HepG2 (cell line): Measurements from ENCODE around the gene SSU72. TPM values are rescaled to one million over a fixed set of nuclear protein-coding genes. Genes with fewer than 3 reads are reported as not detected.

ENCODE experiments used
- AHR ChIP-seq: IDR thresholded peaks from 2 replicates; pipeline ENCODE4 v1.6.1; 2018; ENCODE audit warnings: missing genetic modification reagents, missing compliant biosample characterization
- ARID2 ChIP-seq: sonication (generic); formaldehyde crosslinking; IDR thresholded peaks from 2 replicates; pipeline ENCODE4 v1.8.1; 2022; ENCODE audit warnings: mild to moderate bottlenecking, missing genetic modification reagents, borderline replicate concordance
- CBX1 ChIP-seq: IDR thresholded peaks from one replicate; pipeline ENCODE4 v1.6.1; 2016; ENCODE audit warnings: antibody characterized with exemption, low read depth
- EHMT2 ChIP-seq: fragments of 200-600 bp; sonication (generic); IDR thresholded peaks from 2 replicates; pipeline ENCODE4 v1.7.0; 2017; ENCODE audit warnings: antibody characterized with exemption, low read depth, low read length, borderline replicate concordance
- ERF ChIP-seq: IDR thresholded peaks from 2 replicates; pipeline ENCODE4 v1.6.1; 2018; ENCODE audit warnings: missing biosample characterization, missing genetic modification reagents
- FOXA1 ChIP-seq, 2 experiments: fragments of 450-650 bp in 1 of 2; sonication (generic) in 1 of 2; formaldehyde crosslinking in 1 of 2; IDR thresholded peaks; 2 replicates each; pipeline versions ENCODE4 v1.4.0 to v1.6.1; 2016 to 2020; ENCODE audit warnings: missing genetic modification reagents in 1 of 2
- FOXP4 ChIP-seq: sonication (generic); formaldehyde crosslinking; IDR thresholded peaks from 2 replicates; pipeline ENCODE4 v1.4.0; 2020; ENCODE audit warnings: missing genetic modification reagents
- GATAD2A ChIP-seq: IDR thresholded peaks from 2 replicates; pipeline ENCODE4 v1.6.1; 2016
- GFI1 ChIP-seq: sonication (generic); formaldehyde crosslinking; IDR thresholded peaks from 2 replicates; pipeline ENCODE4 v1.5.0; 2020; ENCODE audit warnings: missing genetic modification reagents, mild to moderate bottlenecking, borderline replicate concordance
- GZF1 ChIP-seq: sonication (generic); formaldehyde crosslinking; IDR thresholded peaks from 2 replicates; pipeline ENCODE4 v1.5.1; 2020; ENCODE audit warnings: mild to moderate bottlenecking, missing genetic modification reagents
- KDM4B ChIP-seq: sonication (generic); formaldehyde crosslinking; IDR thresholded peaks from 2 replicates; pipeline ENCODE4 v1.4.0; 2020; ENCODE audit warnings: missing genetic modification reagents
- KLF12 ChIP-seq: sonication (generic); formaldehyde crosslinking; IDR thresholded peaks from 2 replicates; pipeline ENCODE4 v1.4.0; 2020; ENCODE audit warnings: missing genetic modification reagents, borderline replicate concordance
- MTERF4 ChIP-seq: sonication (generic); formaldehyde crosslinking; IDR thresholded peaks from 2 replicates; pipeline ENCODE4 v1.8.0; 2023; ENCODE audit warnings: mild to moderate bottlenecking, missing genetic modification reagents
- MXD4 ChIP-seq: IDR thresholded peaks from 2 replicates; pipeline ENCODE4 v1.6.1; 2016; ENCODE audit warnings: mild to moderate bottlenecking, missing biosample characterization, missing genetic modification reagents
- NAIF1 ChIP-seq: sonication (generic); formaldehyde crosslinking; IDR thresholded peaks from 2 replicates; pipeline ENCODE4 v1.5.0; 2020; ENCODE audit warnings: mild to moderate bottlenecking, missing genetic modification reagents, borderline replicate concordance
- POGZ ChIP-seq: sonication (generic); formaldehyde crosslinking; IDR thresholded peaks from 2 replicates; pipeline ENCODE4 v1.4.0; 2020; ENCODE audit warnings: mild to moderate bottlenecking, missing genetic modification reagents
- SMYD3 ChIP-seq: sonication (generic); formaldehyde crosslinking; IDR thresholded peaks from 2 replicates; pipeline ENCODE4 v1.8.1; 2023; ENCODE audit warnings: mild to moderate bottlenecking, missing genetic modification reagents
- SNAI1 ChIP-seq: sonication (generic); formaldehyde crosslinking; IDR thresholded peaks from 2 replicates; pipeline ENCODE4 v1.5.0; 2020; ENCODE audit warnings: mild to moderate bottlenecking, missing genetic modification reagents, borderline replicate concordance
- SRSF9 ChIP-seq: fragments of 200-400 bp; formaldehyde crosslinking; IDR thresholded peaks from 2 replicates; pipeline ENCODE4 v1.6.1; 2018; ENCODE audit warnings: borderline replicate concordance, mild to moderate bottlenecking, low read depth, low read length; ENCODE audit not compliant: insufficient read depth, poor library complexity, severe bottlenecking
- SYNCRIP ChIP-seq: fragments of 200-400 bp; formaldehyde crosslinking; IDR thresholded peaks from 2 replicates; pipeline ENCODE4 v1.6.1; 2018; ENCODE audit warnings: mild to moderate bottlenecking, low read depth, low read length; ENCODE audit not compliant: insufficient read depth
- ZFX ChIP-seq: sonication (generic); formaldehyde crosslinking; IDR thresholded peaks from 2 replicates; pipeline ENCODE4 v1.4.0; 2020; ENCODE audit warnings: mild to moderate bottlenecking, low read depth, missing genetic modification reagents, moderate library complexity
- ZNF280B ChIP-seq: sonication (generic); formaldehyde crosslinking; IDR thresholded peaks from 2 replicates; pipeline ENCODE4 v1.5.0; 2020; ENCODE audit warnings: missing genetic modification reagents, mild to moderate bottlenecking, borderline replicate concordance
- ZNF292 ChIP-seq: sonication (generic); formaldehyde crosslinking; IDR thresholded peaks from 2 replicates; pipeline ENCODE4 v1.8.1; 2022; ENCODE audit warnings: mild to moderate bottlenecking, low read depth, missing genetic modification reagents, borderline replicate concordance
- ZNF576 ChIP-seq: sonication (generic); formaldehyde crosslinking; IDR thresholded peaks from 2 replicates; pipeline ENCODE4 v1.4.0; 2020; ENCODE audit warnings: mild to moderate bottlenecking, missing genetic modification reagents
- ZNF746 ChIP-seq: sonication (generic); formaldehyde crosslinking; IDR thresholded peaks from 2 replicates; pipeline ENCODE4 v1.8.0; 2022; ENCODE audit warnings: mild to moderate bottlenecking, missing genetic modification reagents
- polyA plus RNA-seq, 8 experiments: library from polyadenylated mRNA; depleted of rRNA in 3 of 8; stranded (reverse) in 7 of 8; unstranded in 1 of 8; fragments of >200 nt; fragmentation: Illumina TruSeq in 4 of 8; extraction: Trizol in 4 of 8; gene quantifications; 2 replicates each; pipeline versions ENCODE4 v1.2.1 to v1.2.3, GENCODE V29; 2011 to 2016; ENCODE audit warnings: low read depth in 4 of 8, missing spikeins in 1 of 8, mixed read lengths in 1 of 8; ENCODE audit not compliant: insufficient read depth in 1 of 8
- total RNA-seq, 5 experiments: library from RNA; depleted of rRNA; stranded (reverse); fragments of >200 nt; fragmentation: Illumina TruSeq; extraction: Trizol; gene quantifications; 2 replicates each; pipeline ENCODE4 v1.2.3, GENCODE V29; 2016; ENCODE audit warnings: low read depth in 1 of 5

Gene SSU72
- total and polyA plus RNA-seq, 2 of the 13 experiments (the other 11 are each of a cell fraction or from before 2014, with no cell fraction given): 42.8 to 67.1 TPM

GRCh38 chr1:1574721-1575537 lies at the start of gene SSU72 (continued):
- TF ChIP-seq ZNF280B (CRISPR knock-in tag) (no peak; the same call in 1 of the 2 replicates), ARID2 (CRISPR knock-in tag) (no peak), GATAD2A (CRISPR knock-in tag) (peak; percentile 58), FOXA1 (IDR thresholded peaks at IDR 0.05) (no peak), FOXA1 (CRISPR knock-in tag; IDR thresholded peaks at IDR 0.05) (peak; percentile 58), KLF12 (CRISPR knock-in tag) (no peak), NAIF1 (CRISPR knock-in tag) (no peak), ZFX (CRISPR knock-in tag) (peak; percentile 81), MTERF4 (CRISPR knock-in tag) (peak; percentile 14), POGZ (CRISPR knock-in tag) (peak; percentile 53), SMYD3 (CRISPR knock-in tag) (no peak), FOXP4 (CRISPR knock-in tag) (0 out of 2 replicates have a peak, but pooled peaks have one; percentile 25), SNAI1 (CRISPR knock-in tag) (no peak; the same call in 1 of the 2 replicates), ZNF292 (CRISPR knock-in tag) (no peak), GZF1 (CRISPR knock-in tag) (0 out of 2 replicates have a peak, but pooled peaks have one; percentile 34), GFI1 (CRISPR knock-in tag) (0 out of 2 replicates have a peak, but pooled peaks have one; percentile 7), ZNF576 (CRISPR knock-in tag) (no peak), KDM4B (peak; percentile 64; the same call in 1 of the 2 replicates), MXD4 (CRISPR knock-in tag) (peak; percentile 62; the same call in 1 of the 2 replicates), SYNCRIP (no peak), EHMT2 (no peak), ERF (CRISPR knock-in tag) (0 out of 2 replicates have a peak, but pooled peaks have one; percentile 24), AHR (CRISPR knock-in tag) (no peak), SRSF9 (no peak), CBX1 (no peak), ZNF746 (CRISPR knock-in tag) (no peak)
